GM21619 (cell line): ENCODE data around the gene ERICH3.
"Not testable (repeated sequence)": the region's sequence is repeated elsewhere in the genome, so short reads cannot be mapped to it uniquely, and the experiment has no call there.

Source experiments
- ATAC-seq: cut with Tn5 transposase; IDR thresholded peaks from one replicate; pipeline ENCODE4 v1.9.1; 2021; ENCODE audit not compliant: unreplicated experiment

ERICH3 gene

DNA sequence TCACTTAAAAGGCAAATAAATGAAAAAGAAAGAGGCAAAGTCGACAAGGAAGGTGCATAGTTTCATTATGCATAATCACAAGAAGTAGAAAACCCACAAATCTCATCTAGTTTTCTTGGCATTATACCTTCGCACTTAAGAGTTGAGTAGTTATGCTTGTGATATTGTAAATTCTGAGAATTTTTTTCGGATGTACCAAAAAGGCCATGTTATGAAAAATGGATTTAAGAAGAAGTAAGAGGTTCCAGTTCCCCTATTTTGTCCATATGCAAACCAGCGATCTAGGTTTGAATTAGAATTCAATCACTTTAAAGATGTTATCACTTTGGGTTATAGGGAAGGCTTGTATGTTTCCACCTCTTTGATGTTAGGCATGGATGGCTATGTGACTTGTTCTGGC is 7.9 kb upstream of the ERICH3 start:
- peak; percentile 91 for ATAC-seq

DNA sequence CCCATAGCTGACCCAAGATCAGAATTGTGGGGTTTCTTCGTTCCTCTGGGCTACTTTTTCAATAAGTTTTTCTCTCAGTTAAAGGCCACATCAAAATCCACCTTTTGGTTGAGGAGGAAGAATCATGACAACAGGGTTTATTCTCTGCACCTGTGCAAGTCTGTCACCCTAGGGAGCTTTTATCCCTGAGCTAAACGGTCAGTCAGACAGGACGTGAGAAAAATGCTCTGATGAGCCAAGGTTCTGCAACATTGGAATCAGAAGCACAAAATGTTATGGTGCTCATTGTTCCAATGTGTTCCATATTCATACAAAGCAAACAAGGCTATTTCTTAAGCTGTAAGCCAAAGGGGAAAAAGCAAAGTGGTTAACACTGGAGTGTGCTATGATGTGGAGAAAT is 7.4 kb upstream of the ERICH3 start:
- ATAC-seq: peak; percentile 40

GRCh38 chr1:74679811-74680210 is 6.2 kb upstream of the ERICH3 start:
- no peak for ATAC-seq

DNA sequence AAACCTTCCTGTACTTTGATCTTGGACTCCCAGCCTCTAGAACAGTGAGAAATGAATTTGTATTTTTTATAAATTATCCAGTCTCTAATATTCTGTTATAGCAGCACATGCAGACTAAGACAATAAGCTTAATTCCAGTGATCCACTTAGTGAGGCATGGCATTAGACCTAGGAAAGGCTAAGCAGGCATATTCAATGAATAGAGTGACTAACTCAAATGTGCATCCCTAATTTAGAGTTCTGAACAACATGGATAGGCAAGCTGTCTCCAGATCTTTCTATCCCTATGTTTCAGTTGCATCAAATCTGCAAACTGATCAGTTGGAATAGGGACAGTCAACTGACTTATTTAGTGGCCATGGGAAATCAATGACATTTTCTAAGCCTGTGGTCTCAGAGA is 4.3 kb upstream of the ERICH3 start:
- ATAC-seq: no peak

- peak; percentile 53 for ATAC-seq
Measured at GRCh38 chr1:74674278-74675048, 871 bp upstream of the ERICH3 start.

GRCh38 chr1:74670866-74671265 is 2.7 kb downstream of the ERICH3 start:
- not testable (repeated sequence) for ATAC-seq

- no peak for ATAC-seq
Measured at GRCh38 chr1:74654708-74655107, 18.9 kb downstream of the ERICH3 start.

DNA sequence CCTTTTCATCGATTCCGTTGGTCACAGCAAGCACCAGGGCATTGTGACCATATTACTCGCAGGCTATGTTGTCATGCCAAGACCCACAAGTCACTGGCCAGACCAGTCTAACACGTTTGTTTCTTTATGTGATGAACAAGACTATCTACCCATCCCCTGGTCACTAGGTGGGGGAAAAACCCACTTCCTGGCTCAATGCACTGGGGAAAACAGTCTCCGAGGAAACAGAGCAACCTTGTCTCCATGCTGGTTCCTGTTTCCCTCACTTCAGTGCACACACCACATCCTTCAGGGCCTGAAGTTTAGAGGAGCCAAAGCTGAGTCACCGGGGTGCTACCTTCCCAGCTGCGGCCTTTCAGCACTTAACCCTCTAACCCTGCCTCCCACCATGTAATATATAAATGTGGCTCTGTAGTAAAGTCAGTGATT is 20.9 kb downstream of the ERICH3 start:
- ATAC-seq: peak; percentile 98

DNA sequence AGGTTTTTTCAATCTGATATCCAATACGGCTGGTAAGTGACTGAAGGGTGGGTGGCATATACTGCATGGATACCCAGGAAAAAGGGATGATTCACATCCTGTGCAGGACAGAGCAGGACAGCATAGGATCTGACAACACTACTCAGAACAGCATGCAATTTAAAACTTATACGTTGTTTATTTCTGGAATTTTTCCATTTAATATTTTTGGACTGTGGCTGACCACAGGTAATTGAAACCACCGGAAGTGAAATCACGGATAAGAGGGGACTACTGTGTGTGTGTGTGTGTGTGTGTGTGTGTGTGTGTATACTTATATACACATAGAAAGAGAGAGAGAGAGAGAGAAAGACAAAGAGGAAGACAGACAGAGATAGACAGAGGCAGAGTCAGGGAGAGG is 23.0 kb downstream of the ERICH3 start:
- ATAC-seq: no peak

DNA sequence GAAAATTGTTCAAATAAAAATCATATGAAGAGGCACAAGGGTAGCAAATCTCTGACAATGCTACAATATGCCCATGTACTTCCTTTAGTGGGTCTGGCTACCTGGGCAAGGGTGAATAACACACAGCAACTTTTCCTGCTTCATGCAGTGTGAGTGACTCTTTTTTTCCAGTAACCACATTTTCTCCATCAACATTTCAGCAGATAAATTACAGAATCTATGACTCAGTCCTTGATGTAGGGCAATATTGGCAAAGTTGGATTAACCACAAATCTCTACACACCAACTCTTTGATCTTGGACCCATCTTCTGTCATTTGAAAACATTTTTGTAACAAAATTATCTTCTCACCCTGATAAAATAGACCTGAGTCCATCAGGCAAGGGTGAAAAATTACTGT is 31.7 kb downstream of the ERICH3 start:
- ATAC-seq: no peak

GRCh38 chr1:74641161-74641560 is 32.4 kb downstream of the ERICH3 start:
- no peak for ATAC-seq

DNA sequence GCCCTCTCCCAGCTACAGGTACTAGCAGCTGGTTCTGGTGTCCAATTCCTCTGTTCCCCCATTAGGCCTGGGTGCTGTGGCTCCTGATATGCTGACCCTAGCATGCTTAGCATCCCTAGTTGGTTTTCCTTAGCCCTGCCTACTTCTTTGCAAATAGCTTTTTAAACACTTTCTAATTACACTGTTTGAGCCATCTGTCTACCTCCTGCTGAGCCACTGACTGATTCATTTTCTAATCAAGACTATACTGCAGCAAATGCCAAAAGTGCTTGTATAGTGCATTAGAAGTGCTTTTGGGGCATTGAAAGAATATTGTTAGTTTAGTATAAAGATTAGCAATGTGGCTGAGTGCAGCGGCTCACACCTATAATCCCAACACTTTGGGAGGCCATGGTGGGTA is 36.3 kb downstream of the ERICH3 start:
- ATAC-seq: no peak

- no peak for ATAC-seq
Measured at GRCh38 chr1:74629283-74629682, 44.3 kb downstream of the ERICH3 start.

- no peak for ATAC-seq
Measured at GRCh38 chr1:74623716-74624115, 49.9 kb downstream of the ERICH3 start.

DNA sequence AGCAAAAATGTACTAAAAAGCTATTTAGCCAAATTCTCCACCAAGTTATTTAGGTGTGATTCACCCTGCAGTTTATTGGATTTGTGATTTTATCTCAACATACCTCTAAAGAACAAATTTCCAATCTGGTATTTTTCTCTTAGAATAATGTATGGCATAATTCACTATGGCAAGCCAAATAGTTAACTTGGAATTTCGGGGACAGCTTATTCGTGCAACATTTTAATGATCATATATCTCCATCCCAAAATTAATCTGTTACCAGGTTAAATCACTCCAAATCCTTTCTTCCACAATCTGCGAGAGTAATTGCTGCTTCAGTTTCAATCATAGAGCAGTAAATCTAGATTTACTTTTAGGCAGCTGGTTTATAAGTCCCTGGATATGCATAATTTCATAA is 53.4 kb downstream of the ERICH3 start:
- ATAC-seq: no peak

DNA sequence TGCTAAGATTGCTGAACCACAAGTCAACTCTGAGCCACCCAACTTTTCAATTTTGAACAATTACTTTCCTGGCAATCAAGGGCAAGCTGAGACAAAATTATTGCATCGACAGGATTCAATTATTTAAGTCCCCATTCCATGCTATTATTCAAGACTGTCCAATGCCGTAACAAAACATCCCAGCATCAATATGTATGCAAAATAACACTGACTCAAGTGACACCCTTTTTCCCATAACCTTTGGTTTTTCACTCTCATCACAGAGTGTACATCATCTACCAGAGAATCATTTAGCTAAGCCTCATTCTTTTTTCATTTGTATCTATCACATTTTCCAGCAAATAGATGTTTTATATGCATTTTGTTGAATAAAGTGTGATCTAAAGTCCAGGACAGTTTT is 54.6 kb downstream of the ERICH3 start:
- ATAC-seq: no peak

DNA sequence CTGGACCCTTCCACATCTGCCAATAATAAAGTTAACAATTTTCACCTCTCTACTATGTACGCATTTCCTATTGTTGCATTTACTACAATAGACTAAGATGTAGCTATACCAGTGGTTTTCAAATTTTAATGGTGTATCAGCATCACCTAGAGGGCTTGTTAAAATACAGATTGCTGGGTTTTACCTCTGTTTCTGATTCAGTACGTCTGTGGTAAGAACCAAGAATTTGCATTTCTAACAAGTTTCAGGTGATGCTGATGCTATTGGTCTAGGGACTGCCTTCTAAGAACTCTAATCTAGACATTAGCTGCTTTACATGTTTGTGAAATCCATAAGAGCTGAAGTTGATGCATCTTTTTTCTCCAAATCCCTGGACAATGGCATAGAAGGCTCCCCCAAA is 59.7 kb downstream of the ERICH3 start:
- no peak for ATAC-seq

GRCh38 chr1:74611887-74612286 is 61.7 kb downstream of the ERICH3 start:
- no peak for ATAC-seq

- no peak for ATAC-seq
Measured at GRCh38 chr1:74610961-74611360, 62.6 kb downstream of the ERICH3 start.

DNA sequence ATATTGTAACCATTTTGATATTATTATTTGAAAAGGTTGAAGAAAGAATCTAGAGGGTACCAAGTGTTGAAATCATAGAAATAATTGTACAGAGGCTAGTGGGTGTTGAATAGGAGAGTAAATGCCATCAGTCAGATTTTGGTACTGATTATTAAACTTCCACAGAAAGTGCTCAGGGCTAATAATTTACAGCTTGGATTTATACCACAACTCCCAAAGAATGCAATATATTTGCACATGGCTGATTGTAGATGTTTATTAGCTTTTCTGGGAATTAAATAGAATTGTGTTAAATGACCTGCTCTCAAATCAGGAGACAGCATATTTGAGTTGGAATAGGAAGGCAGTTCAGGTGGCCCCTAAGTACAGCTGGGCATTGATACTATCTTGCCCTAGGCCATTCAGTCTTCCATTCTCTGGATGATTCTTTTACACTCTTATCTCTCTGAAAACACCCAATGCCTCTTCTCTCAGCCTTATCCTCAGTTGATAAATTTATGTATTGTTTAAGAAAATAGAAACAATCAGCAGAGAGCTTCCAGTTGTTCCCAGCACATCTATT is 63.7 kb downstream of the ERICH3 start:
- ATAC-seq: no peak

DNA sequence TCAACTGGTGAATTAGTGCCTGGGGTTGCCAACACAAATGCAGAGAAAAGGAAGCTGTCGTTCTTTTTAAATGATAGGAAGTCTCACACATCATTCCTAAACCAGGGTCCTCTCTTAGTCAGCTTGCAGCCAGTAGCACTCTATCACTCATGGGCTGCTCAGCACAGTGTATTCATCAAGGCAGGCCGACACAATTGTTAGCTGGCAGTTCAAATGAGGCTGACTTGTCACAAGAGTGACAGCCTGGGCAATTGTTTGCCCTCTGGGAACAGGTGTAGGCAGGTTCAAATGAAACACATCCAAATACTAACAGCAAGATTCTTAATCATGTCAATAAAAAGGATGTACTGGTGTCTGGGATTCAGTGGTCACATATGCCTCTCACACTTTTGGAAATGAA is 76.9 kb downstream of the ERICH3 start:
- no peak for ATAC-seq

- ATAC-seq: no peak
Measured at GRCh38 chr1:74593887-74594866, 79.4 kb downstream of the ERICH3 start.
